K562 (cell line): ENCODE data around the gene ADAM15. TPM values are rescaled to one million over a fixed set of nuclear protein-coding genes. Genes with fewer than 3 reads are reported as not detected.
A peak's percentile ranks its signal among the peaks of the same experiment; 100 is the strongest.

Experiments
- ELF4 ChIP-seq: fragments of 450-650 bp; formaldehyde crosslinking; IDR thresholded peaks from 2 replicates; pipeline ENCODE4 v1.4.0; 2022; ENCODE audit warnings: missing genetic modification characterization
- ETV5 ChIP-seq: sonication (generic); formaldehyde crosslinking; IDR thresholded peaks from 2 replicates; pipeline ENCODE4 v1.4.0; 2020; ENCODE audit warnings: low read depth, mild to moderate bottlenecking, missing genetic modification reagents
- RAD51 ChIP-seq: fragments of 450-650 bp; IDR thresholded peaks from 2 replicates; pipeline ENCODE4 v1.7.1; 2016; ENCODE audit warnings: low read depth, mild to moderate bottlenecking, borderline replicate concordance
- SP2 ChIP-seq: IDR thresholded peaks from 2 replicates; pipeline ENCODE4 v1.6.1; 2011; ENCODE audit warnings: mild to moderate bottlenecking, low read depth, low read length, moderate library complexity; ENCODE audit not compliant: poor library complexity, severe bottlenecking; ENCODE audit errors: extremely low read depth
- ZBTB1 ChIP-seq: sonication (generic); formaldehyde crosslinking; IDR thresholded peaks from 2 replicates; pipeline ENCODE4 v1.8.1; 2023; ENCODE audit warnings: missing genetic modification reagents, low read depth, mild to moderate bottlenecking, borderline replicate concordance
- polyA plus RNA-seq, 8 experiments: library from polyadenylated mRNA; depleted of rRNA in 4 of 8; stranded (reverse) in 5 of 8; unstranded in 3 of 8; fragments of >200 nt; fragmentation: Nextera tagmentation in 2 of 8; fragmentation: Illumina TruSeq in 1 of 8; extraction: Ambion mirVana in 2 of 8; extraction: Trizol in 1 of 8; gene quantifications; 2 replicates each; pipeline versions ENCODE4 v1.2.1 to v1.2.3, GENCODE V29; 2011 to 2014; ENCODE audit warnings: inconsistent platforms in 1 of 8, missing spikeins in 1 of 8
- total RNA-seq, 7 experiments: library from RNA; depleted of rRNA in 6 of 7; stranded (reverse); fragments of >200 nt in 6 of 7; fragmentation: Illumina TruSeq in 2 of 7; extraction: Trizol in 2 of 7; gene quantifications; 2 replicates each; pipeline versions ENCODE4 v1.2.1 to v1.2.3, GENCODE V29; 2011 to 2021; ENCODE audit warnings: low replicate concordance in 1 of 7
- TF ChIP-seq, protein P1 (sequence below), 3 experiments: IDR thresholded peaks in 2 of 3; conservative IDR thresholded peaks in 1 of 3; 2 replicates each; pipeline ENCODE4 v1.5.1; 2011 to 2012; ENCODE audit warnings: low read length in 3 of 3, mild to moderate bottlenecking in 3 of 3, control low read depth in 2 of 3, improper control_type of control experiment in 1 of 3, inconsistent platforms in 1 of 3, low read depth in 1 of 3, mixed read lengths in 1 of 3, moderate library complexity in 1 of 3; ENCODE audit not compliant: insufficient read depth in 2 of 3
- TF ChIP-seq, protein P2 (sequence below): fragments of 250-450 bp; sonication (Bioruptor Pico); IDR thresholded peaks from 2 replicates; pipeline ENCODE4 v1.4.0; 2020; ENCODE audit warnings: mild to moderate bottlenecking, moderate library complexity
- TF ChIP-seq, protein P3 (sequence below), 2 experiments: fragments of 450-650 bp; formaldehyde crosslinking in 1 of 2; IDR thresholded peaks; 2 replicates each; pipeline versions ENCODE4 v1.4.0 to v1.6.1; 2014 to 2020; ENCODE audit warnings: mild to moderate bottlenecking in 2 of 2, borderline replicate concordance in 1 of 2, low read depth in 1 of 2
- TF ChIP-seq, protein P4 (sequence below): fragments of 450-650 bp; IDR thresholded peaks from 2 replicates; pipeline ENCODE4 v1.6.1; 2017; ENCODE audit warnings: antibody characterized with exemption
- TF ChIP-seq, protein P5 (sequence below): fragments of 450-650 bp; IDR thresholded peaks from 2 replicates; pipeline ENCODE4 v1.6.1; 2018; ENCODE audit warnings: mild to moderate bottlenecking, low read depth; ENCODE audit not compliant: partially characterized antibody

Gene ADAM15
- total and polyA plus RNA-seq, 9 of the 15 experiments (the other 6 are each of a cell fraction or from before 2014, with no cell fraction given) = 0.69 to 72.3 (median 32.8) TPM

DNA sequence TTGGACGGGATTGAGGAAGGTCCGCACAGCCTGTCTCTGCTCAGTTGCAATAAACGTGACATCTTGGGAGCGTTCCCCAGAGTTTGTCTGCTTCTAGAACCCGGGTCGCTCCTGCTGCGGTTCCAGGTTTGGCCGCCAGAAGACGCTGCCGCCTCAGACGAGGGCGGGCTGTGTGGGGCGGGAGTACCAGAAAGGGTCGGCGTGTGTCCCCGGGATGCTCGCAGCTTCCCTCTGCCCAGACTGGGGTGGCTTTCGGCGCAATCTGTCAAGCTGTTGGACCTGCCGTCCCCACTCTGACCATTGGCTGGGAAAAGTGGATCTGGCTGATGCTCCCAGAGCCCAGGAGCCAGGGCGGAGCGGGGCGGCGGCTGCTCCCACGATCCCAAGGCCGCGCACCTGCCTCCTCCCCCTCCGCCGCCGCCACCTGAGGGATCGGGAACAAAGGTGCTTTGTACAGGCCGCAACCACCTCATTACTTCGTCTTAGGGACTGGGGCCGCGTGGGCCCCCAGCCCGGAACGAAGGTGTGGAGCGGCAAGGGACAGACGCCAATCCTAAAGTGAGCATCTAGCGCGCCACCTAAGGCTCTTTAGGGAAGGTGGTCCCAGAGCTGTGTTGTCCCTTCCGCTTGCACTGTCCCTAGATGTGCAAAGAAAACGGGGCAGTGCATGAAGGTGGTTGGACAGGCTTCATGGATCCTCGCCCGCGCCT lies 11.7 kb downstream of the ADAM15 start (continued):
- TF ChIP-seq, protein P1, sequence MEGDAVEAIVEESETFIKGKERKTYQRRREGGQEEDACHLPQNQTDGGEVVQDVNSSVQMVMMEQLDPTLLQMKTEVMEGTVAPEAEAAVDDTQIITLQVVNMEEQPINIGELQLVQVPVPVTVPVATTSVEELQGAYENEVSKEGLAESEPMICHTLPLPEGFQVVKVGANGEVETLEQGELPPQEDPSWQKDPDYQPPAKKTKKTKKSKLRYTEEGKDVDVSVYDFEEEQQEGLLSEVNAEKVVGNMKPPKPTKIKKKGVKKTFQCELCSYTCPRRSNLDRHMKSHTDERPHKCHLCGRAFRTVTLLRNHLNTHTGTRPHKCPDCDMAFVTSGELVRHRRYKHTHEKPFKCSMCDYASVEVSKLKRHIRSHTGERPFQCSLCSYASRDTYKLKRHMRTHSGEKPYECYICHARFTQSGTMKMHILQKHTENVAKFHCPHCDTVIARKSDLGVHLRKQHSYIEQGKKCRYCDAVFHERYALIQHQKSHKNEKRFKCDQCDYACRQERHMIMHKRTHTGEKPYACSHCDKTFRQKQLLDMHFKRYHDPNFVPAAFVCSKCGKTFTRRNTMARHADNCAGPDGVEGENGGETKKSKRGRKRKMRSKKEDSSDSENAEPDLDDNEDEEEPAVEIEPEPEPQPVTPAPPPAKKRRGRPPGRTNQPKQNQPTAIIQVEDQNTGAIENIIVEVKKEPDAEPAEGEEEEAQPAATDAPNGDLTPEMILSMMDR (IDR thresholded peaks at IDR 0.05 in 2 of 3, conservative IDR thresholded peaks at IDR 0.05 in 1 of 3; ENCODE audit: insufficient read depth in 2 of 3, low read depth in 1 of 3, low read length in 3 of 3) = peak; percentile 88 to 97 (median 96)
- TF ChIP-seq ELF4 (CRISPR knock-in tag) (no peak), SP2 (no peak), ZBTB1 (CRISPR knock-in tag) (no peak), ETV5 (CRISPR knock-in tag) (no peak), RAD51 (no peak)
- TF ChIP-seq, protein P2, sequence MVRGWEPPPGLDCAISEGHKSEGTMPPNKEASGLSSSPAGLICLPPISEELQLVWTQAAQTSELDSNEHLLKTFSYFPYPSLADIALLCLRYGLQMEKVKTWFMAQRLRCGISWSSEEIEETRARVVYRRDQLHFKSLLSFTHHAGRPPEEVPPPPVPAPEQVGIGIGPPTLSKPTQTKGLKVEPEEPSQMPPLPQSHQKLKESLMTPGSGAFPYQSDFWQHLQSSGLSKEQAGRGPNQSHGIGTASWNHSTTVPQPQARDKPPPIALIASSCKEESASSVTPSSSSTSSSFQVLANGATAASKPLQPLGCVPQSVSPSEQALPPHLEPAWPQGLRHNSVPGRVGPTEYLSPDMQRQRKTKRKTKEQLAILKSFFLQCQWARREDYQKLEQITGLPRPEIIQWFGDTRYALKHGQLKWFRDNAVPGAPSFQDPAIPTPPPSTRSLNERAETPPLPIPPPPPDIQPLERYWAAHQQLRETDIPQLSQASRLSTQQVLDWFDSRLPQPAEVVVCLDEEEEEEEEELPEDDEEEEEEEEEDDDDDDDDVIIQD (CRISPR knock-in tag) = no peak
- TF ChIP-seq, protein P3, sequence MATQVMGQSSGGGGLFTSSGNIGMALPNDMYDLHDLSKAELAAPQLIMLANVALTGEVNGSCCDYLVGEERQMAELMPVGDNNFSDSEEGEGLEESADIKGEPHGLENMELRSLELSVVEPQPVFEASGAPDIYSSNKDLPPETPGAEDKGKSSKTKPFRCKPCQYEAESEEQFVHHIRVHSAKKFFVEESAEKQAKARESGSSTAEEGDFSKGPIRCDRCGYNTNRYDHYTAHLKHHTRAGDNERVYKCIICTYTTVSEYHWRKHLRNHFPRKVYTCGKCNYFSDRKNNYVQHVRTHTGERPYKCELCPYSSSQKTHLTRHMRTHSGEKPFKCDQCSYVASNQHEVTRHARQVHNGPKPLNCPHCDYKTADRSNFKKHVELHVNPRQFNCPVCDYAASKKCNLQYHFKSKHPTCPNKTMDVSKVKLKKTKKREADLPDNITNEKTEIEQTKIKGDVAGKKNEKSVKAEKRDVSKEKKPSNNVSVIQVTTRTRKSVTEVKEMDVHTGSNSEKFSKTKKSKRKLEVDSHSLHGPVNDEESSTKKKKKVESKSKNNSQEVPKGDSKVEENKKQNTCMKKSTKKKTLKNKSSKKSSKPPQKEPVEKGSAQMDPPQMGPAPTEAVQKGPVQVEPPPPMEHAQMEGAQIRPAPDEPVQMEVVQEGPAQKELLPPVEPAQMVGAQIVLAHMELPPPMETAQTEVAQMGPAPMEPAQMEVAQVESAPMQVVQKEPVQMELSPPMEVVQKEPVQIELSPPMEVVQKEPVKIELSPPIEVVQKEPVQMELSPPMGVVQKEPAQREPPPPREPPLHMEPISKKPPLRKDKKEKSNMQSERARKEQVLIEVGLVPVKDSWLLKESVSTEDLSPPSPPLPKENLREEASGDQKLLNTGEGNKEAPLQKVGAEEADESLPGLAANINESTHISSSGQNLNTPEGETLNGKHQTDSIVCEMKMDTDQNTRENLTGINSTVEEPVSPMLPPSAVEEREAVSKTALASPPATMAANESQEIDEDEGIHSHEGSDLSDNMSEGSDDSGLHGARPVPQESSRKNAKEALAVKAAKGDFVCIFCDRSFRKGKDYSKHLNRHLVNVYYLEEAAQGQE (IDR thresholded peaks at IDR 0.05; ENCODE audit: borderline replicate concordance) = peak; percentile 93
- TF ChIP-seq, protein P3 (CRISPR knock-in tag; IDR thresholded peaks at IDR 0.05; ENCODE audit: low read depth) = no peak
- TF ChIP-seq, protein P4, sequence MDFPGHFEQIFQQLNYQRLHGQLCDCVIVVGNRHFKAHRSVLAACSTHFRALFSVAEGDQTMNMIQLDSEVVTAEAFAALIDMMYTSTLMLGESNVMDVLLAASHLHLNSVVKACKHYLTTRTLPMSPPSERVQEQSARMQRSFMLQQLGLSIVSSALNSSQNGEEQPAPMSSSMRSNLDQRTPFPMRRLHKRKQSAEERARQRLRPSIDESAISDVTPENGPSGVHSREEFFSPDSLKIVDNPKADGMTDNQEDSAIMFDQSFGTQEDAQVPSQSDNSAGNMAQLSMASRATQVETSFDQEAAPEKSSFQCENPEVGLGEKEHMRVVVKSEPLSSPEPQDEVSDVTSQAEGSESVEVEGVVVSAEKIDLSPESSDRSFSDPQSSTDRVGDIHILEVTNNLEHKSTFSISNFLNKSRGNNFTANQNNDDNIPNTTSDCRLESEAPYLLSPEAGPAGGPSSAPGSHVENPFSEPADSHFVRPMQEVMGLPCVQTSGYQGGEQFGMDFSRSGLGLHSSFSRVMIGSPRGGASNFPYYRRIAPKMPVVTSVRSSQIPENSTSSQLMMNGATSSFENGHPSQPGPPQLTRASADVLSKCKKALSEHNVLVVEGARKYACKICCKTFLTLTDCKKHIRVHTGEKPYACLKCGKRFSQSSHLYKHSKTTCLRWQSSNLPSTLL = no peak
- TF ChIP-seq, protein P5, sequence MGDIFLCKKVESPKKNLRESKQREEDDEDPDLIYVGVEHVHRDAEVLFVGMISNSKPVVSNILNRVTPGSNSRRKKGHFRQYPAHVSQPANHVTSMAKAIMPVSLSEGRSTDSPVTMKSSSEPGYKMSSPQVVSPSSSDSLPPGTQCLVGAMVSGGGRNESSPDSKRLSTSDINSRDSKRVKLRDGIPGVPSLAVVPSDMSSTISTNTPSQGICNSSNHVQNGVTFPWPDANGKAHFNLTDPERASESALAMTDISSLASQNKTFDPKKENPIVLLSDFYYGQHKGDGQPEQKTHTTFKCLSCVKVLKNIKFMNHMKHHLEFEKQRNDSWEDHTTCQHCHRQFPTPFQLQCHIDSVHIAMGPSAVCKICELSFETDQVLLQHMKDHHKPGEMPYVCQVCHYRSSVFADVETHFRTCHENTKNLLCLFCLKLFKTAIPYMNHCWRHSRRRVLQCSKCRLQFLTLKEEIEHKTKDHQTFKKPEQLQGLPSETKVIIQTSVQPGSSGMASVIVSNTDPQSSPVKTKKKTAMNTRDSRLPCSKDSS = no peak
